Measurements from ENCODE around the gene BCL2L12. TPM values are rescaled to one million over a fixed set of nuclear protein-coding genes. Genes with fewer than 3 reads are reported as not detected.

Gene BCL2L12
- total RNA-seq, 1 experiment from 2014 or later = 145 TPM

GRCh38 chr19:49642492-49643035 lies 23.2 kb upstream of the BCL2L12 start:
- Histone ChIP-seq H4K20me1 (ENCODE audit: control insufficient read depth, insufficient read depth, insufficient read length) (no peaks in the 10 kb centered on the region), H3K4me2 (ENCODE audit: insufficient read depth, insufficient read length, low read length) (peak overlapping the region; percentile 94), H2BK12ac (ENCODE audit: insufficient read length, low read depth, low read length) (no peak overlapping the region), H2BK15ac (ENCODE audit: low read depth, low read length) (no peak overlapping the region), H2BK20ac (ENCODE audit: low read depth, low read length, poor library complexity, severe bottlenecking) (no peak overlapping the region), H3K79me1 (ENCODE audit: insufficient read depth, low read depth, low read length, poor library complexity, severe bottlenecking) (peaks cover 13% of the 10 kb centered on the region), H3K18ac (ENCODE audit: insufficient read length, low read depth, low read length) (no peak overlapping the region), H3K23me2 (ENCODE audit: insufficient read length, low read depth, low read length, poor library complexity, severe bottlenecking) (peaks cover 20% of the 10 kb centered on the region), H2AFZ (ENCODE audit: low read length) (no peak overlapping the region), H4K8ac (replicated peaks; ENCODE audit: insufficient read length, low read depth, low read length) (no peak overlapping the region), H3K9ac (ENCODE audit: extremely low read depth, insufficient read length, low read length) (peak overlapping the region; percentile 98), H3K27ac (ENCODE audit: insufficient read length, low read depth, low read length) (no peak overlapping the region), H3T11ph (ENCODE audit: low read length) (no peak overlapping the region), H4K5ac (ENCODE audit: insufficient read length, low read depth, low read length) (no peak overlapping the region), H3K27me3 (ENCODE audit: insufficient read depth, low read length) (no peaks in the 10 kb centered on the region), H3K56ac (ENCODE audit: insufficient read length, low read depth, low read length) (no peak overlapping the region), H2AK5ac (ENCODE audit: insufficient read length, low read length) (no peak overlapping the region), H3K4me1 (ENCODE audit: insufficient read depth, low read length) (no peaks in the 10 kb centered on the region; the same call in 1 of the 2 replicates), H3K14ac (ENCODE audit: insufficient read depth, low read length) (peak overlapping the region; percentile 89), H3K79me2 (ENCODE audit: insufficient read depth, low read length) (peaks cover 9% of the 10 kb centered on the region), H3K23ac (ENCODE audit: insufficient read length, low read depth, low read length) (no peak overlapping the region), H3K4ac (ENCODE audit: low read depth, low read length) (no peak overlapping the region), H3K9me3 (ENCODE audit: control insufficient read depth, low read depth, low read length) (no peaks in the 10 kb centered on the region), H4K91ac (ENCODE audit: insufficient read length, low read depth, low read length) (no peak overlapping the region), H2BK120ac (ENCODE audit: low read depth, low read length, poor library complexity, severe bottlenecking) (no peak overlapping the region), H2BK5ac (ENCODE audit: insufficient read length, low read length) (no peak overlapping the region)
- no peak for DNase-seq
- TF ChIP-seq, protein P1, sequence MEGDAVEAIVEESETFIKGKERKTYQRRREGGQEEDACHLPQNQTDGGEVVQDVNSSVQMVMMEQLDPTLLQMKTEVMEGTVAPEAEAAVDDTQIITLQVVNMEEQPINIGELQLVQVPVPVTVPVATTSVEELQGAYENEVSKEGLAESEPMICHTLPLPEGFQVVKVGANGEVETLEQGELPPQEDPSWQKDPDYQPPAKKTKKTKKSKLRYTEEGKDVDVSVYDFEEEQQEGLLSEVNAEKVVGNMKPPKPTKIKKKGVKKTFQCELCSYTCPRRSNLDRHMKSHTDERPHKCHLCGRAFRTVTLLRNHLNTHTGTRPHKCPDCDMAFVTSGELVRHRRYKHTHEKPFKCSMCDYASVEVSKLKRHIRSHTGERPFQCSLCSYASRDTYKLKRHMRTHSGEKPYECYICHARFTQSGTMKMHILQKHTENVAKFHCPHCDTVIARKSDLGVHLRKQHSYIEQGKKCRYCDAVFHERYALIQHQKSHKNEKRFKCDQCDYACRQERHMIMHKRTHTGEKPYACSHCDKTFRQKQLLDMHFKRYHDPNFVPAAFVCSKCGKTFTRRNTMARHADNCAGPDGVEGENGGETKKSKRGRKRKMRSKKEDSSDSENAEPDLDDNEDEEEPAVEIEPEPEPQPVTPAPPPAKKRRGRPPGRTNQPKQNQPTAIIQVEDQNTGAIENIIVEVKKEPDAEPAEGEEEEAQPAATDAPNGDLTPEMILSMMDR (conservative IDR thresholded peaks at IDR 0.05) = 0 out of 3 replicates have a peak, but pooled peaks have one; percentile 17
- Mint-ChIP-seq H3K4me3 (peak overlapping the region; percentile 94 to 99), H3K36me3 (ENCODE audit: insufficient read depth in 1 of 3, low read depth in 3 of 3) (peaks cover 21 to 39% (median 28%) of the 10 kb centered on the region in 3 experiments), H3K4me1 (peaks cover 47 to 59% of the 10 kb centered on the region in 2 experiments), H3K9me3 (no peaks in the 10 kb centered on the region; a peak in 1 of 5 replicates), H3K27ac (peak overlapping the region; percentile 96 to 97 (median 97)), H3K27me3 (ENCODE audit: low read depth) (peaks cover 13% of the 10 kb centered on the region)
- WGBS (ENCODE audit: extremely low coverage, insufficient read length, low lambda C conversion rate) = no CpG with 5 or more reads among the region's 5 CpGs
